Kidney (tissue), 14 donors: Measurements from ENCODE around the gene LTBP2. TPM values are rescaled to one million over a fixed set of nuclear protein-coding genes. Genes with fewer than 3 reads are reported as not detected.

Experiments
- DNase-seq, 5 donors: peaks; one replicate each; pipeline ENCODE4 v3.0.0-alpha.2; 2013 to 2020
- FAIRE-seq: peaks from 2 replicates; lab custom pipeline; 2012; peaks lifted over from hg19 to GRCh38; lab: Jason Lieb, UNC
- H3K27ac ChIP-seq, 2 donors: one replicate each; pipeline ENCODE4 v1.7.0; 2013; ENCODE audit warnings: low read depth in 2 of 2, low read length in 2 of 2, inconsistent platforms in 1 of 2
- H3K27me3 ChIP-seq: one replicate; pipeline ENCODE4 v1.7.1; 2013; ENCODE audit warnings: low read length, inconsistent platforms; ENCODE audit not compliant: control insufficient read depth, insufficient read depth
- H3K36me3 ChIP-seq, 3 donors: one replicate each; pipeline versions ENCODE4 v1.7.0 to v1.7.1; 2013; ENCODE audit warnings: low read length in 3 of 3, control low read depth in 1 of 3, inconsistent platforms in 1 of 3; ENCODE audit not compliant: insufficient read depth in 3 of 3, control insufficient read depth in 2 of 3
- H3K4me1 ChIP-seq, 3 donors: one replicate each; pipeline versions ENCODE4 v1.7.0 to v1.7.1; 2013; ENCODE audit warnings: low read length in 3 of 3, inconsistent platforms in 1 of 3, low read depth in 1 of 3; ENCODE audit not compliant: control insufficient read depth in 2 of 3, insufficient read depth in 2 of 3
- H3K4me3 ChIP-seq, 3 donors: one replicate each; pipeline versions ENCODE4 v1.7.0 to v1.8.1; 2013; ENCODE audit warnings: low read length in 3 of 3, control low read depth in 1 of 3, inconsistent platforms in 1 of 3
- H3K9ac ChIP-seq, 3 donors: one replicate each; pipeline versions ENCODE4 v1.7.0 to v1.7.1; 2013; ENCODE audit warnings: low read length in 3 of 3, control low read depth in 1 of 3, inconsistent platforms in 1 of 3
- H3K9me3 ChIP-seq, 3 donors: one replicate each; pipeline versions ENCODE4 v1.7.0 to v1.7.1; 2013; ENCODE audit warnings: low read length in 3 of 3, control low read depth in 1 of 3, inconsistent platforms in 1 of 3; ENCODE audit not compliant: control insufficient read depth in 2 of 3, insufficient read depth in 1 of 3
- CTCF ChIP-seq: IDR thresholded peaks from 3 replicates; pipeline ENCODE4 v1.5.1; 2012; ENCODE audit warnings: mild to moderate bottlenecking, moderate library complexity, borderline replicate concordance; ENCODE audit not compliant: insufficient read depth; ENCODE audit errors: extremely low read depth
- intact Hi-C: fragments of 100-400 bp; cut with DNase I; formaldehyde crosslinking; loops from one replicate; pipeline ENCODE4 v1.11.1; 2022
- polyA plus RNA-seq: library from polyadenylated mRNA; stranded (reverse); fragments of 350-450 nt; fragmentation: Illumina TruSeq; extraction: RNeasy Lipid Tissue Mini Kit (QIAGEN cat#74804); gene quantifications from one replicate; pipeline ENCODE4 v1.2.3, GENCODE V29; 2014; ENCODE audit warnings: low read depth, low replicate concordance; ENCODE audit not compliant: insufficient read depth
- total RNA-seq: library from RNA; stranded (reverse); fragmentation: NEBNext Ultra II Directional; extraction: Animal tissue kit (Norgen Biotek cat#: 25700); gene quantifications from one replicate; pipeline ENCODE4 v1.2.1, GENCODE V29; 2021
- donor health status: control.
- donor health status: control.
- donor health status: control.
- donor health status: control.
- donor health status: control.
- donor health status: DM: yes; HTN: yes; CAD: no.
- donor health status: Normal renal cell carcinoma (clear cell type).

The LTBP2 gene
- total and polyA plus RNA-seq, 2 donors from 2014 or later: 2.9 to 10.4 TPM

DNA sequence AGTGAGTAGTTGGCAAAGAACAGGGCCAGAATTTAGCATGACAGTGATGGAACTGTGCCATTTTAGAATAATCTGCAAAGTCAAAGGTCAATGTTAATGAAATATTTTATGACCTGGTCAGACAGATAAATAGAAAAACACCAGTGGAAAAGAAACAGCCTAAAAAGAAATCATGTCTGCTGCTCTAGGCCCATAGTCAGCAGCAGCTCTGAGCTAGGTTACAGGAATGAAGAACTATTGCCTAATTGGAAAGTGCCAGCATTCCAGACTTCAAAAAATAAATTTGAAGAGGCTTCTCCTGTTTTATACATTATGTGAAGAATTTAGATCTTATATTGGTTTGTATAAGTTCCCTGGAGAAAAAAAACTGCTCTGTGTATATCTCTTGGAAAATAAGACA is 128.7 kb downstream of the LTBP2 start:
- H3K36me3 ChIP-seq: peaks cover 0 to 42% (median 23%) of the 10 kb centered on the region in 3 donors
- H3K27me3 ChIP-seq: no peaks in the 10 kb centered on the region
- H3K9ac ChIP-seq: no peak overlapping the region
- H3K4me1 ChIP-seq: no peaks in the 10 kb centered on the region
- H3K4me3 ChIP-seq: no peak overlapping the region
- FAIRE-seq (no peak), DNase-seq (no peak)
- intact Hi-C loops: no loop called here
- H3K27ac ChIP-seq: no peak overlapping the region
- TF ChIP-seq CTCF: no peak
- no peaks in the 10 kb centered on the region for H3K9me3 ChIP-seq

DNA sequence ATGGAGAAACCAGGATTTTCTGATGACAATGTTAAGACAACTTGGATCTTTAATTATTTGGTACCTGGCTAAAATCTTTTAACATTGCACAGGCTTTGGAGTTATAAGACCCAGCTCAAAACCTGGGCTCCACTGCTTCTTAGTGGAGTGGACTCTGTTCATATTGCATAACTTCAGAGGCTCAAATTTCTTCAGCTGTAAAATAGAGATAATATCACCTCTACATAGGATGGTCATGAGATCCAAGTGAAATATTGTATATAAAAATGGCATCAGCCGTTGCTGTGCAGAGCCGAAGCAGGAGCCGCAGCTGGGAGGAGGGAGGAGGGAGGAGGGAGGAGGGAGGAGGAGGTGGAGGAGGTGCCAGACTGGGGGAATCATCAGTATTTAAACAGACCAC is 129.5 kb downstream of the LTBP2 start:
- FAIRE-seq: no peak
- DNase-seq: no peak
- intact Hi-C loops: no loop called here
- H3K27me3 ChIP-seq: no peaks in the 10 kb centered on the region
- H3K4me1 ChIP-seq: no peaks in the 10 kb centered on the region
- no peak overlapping the region for H3K27ac ChIP-seq
- no peak for TF ChIP-seq CTCF
- peaks cover 0 to 42% (median 23%) of the 10 kb centered on the region in 3 donors for H3K36me3 ChIP-seq
- no peak overlapping the region for H3K4me3 ChIP-seq
- H3K9ac ChIP-seq: no peak overlapping the region
- H3K9me3 ChIP-seq: no peaks in the 10 kb centered on the region

DNA sequence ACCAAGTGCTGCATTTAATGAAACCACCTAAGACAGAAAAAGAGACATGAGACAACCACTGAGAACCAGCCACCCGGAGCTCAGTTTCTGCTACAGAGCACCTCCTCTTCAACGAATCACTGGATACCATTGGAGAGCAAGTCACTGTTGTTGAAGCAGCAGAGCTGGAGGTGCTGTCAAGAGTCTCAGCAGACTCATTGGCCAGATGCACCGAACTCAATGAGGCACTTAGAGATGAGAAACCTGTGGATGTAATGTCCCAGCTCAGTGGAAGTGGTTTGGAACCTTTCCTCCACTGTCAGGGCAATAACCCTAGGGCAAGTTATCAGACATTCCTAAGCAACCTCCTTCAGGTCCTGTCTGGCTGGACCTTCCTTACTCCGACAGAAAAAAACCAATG is 132.0 kb downstream of the LTBP2 start:
- no peak overlapping the region for H3K4me3 ChIP-seq
- DNase-seq (no peak), FAIRE-seq (no peak)
- no peaks in the 10 kb centered on the region for H3K27me3 ChIP-seq
- no peaks in the 10 kb centered on the region for H3K9me3 ChIP-seq
- no peak overlapping the region for H3K9ac ChIP-seq
- H3K4me1 ChIP-seq: no peaks in the 10 kb centered on the region
- H3K36me3 ChIP-seq: peaks cover 0 to 44% (median 23%) of the 10 kb centered on the region in 3 donors
- intact Hi-C loops: no loop called here
- no peak overlapping the region for H3K27ac ChIP-seq
- TF ChIP-seq CTCF: no peak
